ENCODE results near the gene TUSC7.

The TUSC7 gene

DNA sequence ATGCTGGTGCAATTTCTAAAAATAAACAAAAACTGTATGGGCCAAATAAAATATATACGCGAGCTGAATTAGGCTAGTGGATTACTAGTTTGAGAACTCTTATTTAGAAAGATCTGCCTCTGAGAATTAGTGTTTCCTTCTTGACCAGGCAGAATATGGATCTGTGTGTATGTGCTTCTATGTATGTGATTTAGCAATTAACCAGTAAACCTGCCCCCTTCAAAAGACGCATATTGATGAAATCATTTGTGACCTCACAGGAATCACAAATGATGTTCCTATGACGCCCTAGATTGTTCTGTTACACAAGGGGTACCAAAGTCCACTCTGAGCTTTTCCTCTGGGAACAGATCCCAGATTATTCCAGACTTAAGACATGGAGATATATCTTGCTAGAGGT is at the start of gene TUSC7:
TUSC7 (plus strand) TSS at position 301 of the 400 bp plus-strand sequence.
- no peak for ATAC-seq
- no peak for DNase-seq

DNA sequence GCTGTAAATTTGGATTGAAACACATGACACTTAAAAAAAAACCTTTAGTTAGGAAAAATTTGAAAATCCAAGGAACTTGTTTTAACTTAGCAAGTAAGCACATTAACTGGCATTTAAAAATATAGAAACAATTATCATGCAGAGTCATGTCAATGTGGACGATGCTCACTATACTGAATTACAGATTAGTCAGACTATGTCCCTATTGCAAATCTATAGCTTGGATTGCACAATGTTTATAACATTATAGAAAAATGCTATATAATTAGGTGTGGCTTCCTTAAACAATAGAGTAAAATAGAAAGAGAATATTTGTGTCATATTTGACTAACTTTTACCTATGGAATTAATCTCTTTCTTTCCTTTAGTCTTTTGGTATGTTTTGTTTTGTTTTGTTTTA is 48.4 kb upstream of the TUSC7 start:
- no peak for ATAC-seq
- DNase-seq = no peak

- DNase-seq (no peak), ATAC-seq (no peak)
These were observed 46.1 kb upstream of the TUSC7 start for GRCh38 chr3:116663161-116664110.

- DNase-seq (no peak), ATAC-seq (no peak)
These were observed 42.3 kb upstream of the TUSC7 start for GRCh38 chr3:116667324-116667723.

DNA sequence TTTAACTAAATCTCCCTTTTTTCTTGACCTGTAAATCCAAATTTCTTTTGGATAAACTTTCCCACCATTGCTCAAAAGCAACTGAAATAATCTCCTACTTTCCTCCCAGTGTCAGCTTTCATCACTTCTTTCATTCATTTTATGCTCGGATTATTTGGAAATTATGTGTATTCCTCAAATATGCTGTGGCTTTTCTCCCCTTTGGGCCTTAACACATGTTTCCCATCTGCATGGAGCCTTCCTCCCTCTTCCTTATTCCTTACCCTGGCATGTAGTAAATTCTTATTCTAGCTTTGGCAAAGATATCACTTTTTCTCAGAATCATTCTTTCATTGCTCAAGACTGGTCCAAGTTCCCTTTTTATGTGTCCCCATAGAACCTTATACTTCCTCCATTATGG is 41.8 kb upstream of the TUSC7 start:
- no peak for DNase-seq
- no peak for ATAC-seq

- DNase-seq = no peak
- no peak for ATAC-seq
These were observed 40.0 kb upstream of the TUSC7 start for GRCh38 chr3:116669576-116669975.

- no peak for DNase-seq
- no peak for ATAC-seq
These were observed 38.4 kb upstream of the TUSC7 start for GRCh38 chr3:116671151-116671550.

- no peak for DNase-seq
These were observed 30.7 kb upstream of the TUSC7 start for GRCh38 chr3:116678853-116679252.

GRCh38 chr3:116691041-116691440 is 18.5 kb upstream of the TUSC7 start:
- DNase-seq (no peak), ATAC-seq (no peak)

More at GRCh38 chr3:116678853-116679252, 30.7 kb upstream of the TUSC7 start:
- ATAC-seq = no peak

- DNase-seq (no peak), ATAC-seq (no peak)
These were observed 8.5 kb upstream of the TUSC7 start for GRCh38 chr3:116701070-116701469.

DNA sequence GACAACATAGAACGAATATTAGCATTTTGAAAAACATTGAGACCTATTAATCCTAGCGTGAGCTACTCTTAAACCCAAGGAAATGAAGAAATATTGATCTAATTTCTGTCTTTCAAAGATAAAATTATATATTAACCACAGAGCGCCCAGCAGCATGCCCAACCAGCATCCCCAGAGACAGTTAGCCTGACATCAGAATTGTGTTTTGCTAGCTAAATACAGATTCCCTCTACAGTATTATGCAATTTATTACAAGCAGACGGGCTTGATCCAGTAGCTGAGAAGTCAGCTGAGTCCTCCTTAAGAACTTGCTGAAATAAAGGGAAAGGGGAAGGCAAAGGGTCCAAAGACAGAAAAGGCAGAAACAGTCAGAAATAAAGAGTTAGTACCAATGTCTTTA is 7.2 kb upstream of the TUSC7 start:
- ATAC-seq (no peak), DNase-seq (no peak)

DNA sequence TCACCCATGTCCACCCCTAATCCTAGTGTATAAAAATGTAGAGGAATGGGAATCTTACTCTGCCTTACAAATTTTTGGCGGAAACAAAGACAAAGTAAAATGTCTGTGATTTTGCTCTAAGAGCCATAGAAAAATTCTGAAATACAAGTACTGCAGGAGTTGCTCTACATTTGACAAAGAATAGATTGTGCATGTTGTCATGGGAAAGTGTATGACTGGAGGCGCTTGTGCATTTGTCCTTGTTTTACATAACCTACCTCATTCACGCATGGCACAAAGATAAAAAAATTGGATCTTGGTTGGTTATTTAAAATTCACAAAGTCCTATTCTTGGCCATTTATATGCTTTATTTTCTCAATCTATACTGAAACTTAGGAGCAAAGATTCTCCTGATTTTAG is 2.0 kb upstream of the TUSC7 start:
- no peak for DNase-seq
- ATAC-seq = no peak

GRCh38 chr3:116716490-116716889 is 6.9 kb downstream of the TUSC7 start:
- ATAC-seq (no peak), DNase-seq (no peak)

DNA sequence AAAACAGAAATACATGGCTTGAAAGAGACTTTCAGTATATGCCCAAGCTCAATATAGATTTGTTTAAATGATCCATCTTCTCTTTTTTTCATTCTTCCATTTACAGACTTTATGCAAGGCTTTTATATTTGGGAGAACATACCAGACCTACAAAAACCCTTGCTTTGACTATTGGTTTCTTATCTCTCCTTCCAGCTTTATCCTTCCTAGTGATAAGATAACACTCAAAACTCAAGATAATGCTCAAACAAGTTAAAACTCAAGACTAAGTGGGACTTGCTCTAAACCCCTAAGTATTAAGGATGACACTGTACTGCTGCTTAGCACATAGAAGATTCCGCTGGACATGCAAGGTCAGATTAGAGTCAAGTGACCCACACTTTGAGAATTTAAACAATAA is 8.0 kb downstream of the TUSC7 start:
- no peak for ATAC-seq

DNA sequence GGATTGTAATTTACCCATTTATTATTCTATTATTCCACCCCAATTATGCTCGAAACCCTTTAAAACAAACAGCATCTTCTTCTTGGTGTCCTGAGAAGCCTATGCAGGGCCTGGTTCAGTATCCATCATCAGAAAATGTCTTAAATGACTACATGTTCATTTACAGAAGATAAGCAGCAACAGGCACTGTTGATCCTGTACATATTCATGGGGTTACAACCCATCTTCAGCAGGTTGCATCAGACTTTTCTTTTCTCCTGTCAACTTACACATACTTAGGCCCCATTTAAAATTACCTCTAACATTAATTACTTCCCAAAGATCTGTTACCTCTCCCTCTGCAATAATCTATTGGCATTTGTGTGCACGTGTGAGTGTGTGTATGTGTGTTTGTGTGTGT is 18.9 kb downstream of the TUSC7 start:
- no peak for ATAC-seq

More for the DNA sequence above, 8.0 kb downstream of the TUSC7 start:
- DNase-seq = no peak

GRCh38 chr3:116734243-116734642 is 24.7 kb downstream of the TUSC7 start:
- no peak for DNase-seq
- ATAC-seq = no peak

More for the DNA sequence above, 18.9 kb downstream of the TUSC7 start:
- no peak for DNase-seq

DNA sequence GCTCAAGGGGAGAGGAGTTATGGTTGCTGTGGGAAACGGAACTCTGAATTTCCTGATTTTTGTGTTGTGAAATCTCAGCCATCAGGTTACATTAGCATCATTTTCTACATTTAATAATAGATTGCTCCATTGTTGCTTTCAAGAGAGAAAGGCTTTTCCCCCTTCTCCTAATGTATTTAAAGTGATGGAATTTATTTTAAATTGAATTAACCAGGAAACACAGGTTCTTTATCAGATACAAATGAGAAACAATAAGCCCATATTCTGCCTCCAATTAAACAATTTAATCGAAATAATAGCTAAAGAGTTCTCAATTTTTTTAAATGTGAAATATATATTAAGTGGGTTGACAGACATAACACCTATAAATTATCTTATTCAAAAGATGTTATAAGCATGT is 30.1 kb downstream of the TUSC7 start:
- ATAC-seq (no peak), DNase-seq (no peak)

DNA sequence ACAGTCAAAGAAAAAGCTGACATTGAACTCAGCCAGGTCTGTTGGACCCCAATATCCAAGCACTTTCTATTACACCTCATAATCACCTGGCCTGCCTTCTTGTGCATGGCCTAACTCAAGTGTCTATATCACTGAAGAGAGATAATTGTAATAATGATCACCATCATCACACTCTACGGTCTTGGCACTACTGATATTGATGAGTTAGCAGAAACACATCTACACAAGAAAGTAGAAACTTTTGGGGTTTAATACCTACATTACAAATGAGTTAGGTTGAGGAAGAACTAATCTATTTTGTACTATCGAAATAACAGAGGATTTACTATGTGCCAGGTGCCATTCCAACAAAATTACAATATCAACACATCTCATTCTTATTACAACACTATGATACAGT is 30.7 kb downstream of the TUSC7 start:
- no peak for ATAC-seq
- DNase-seq = no peak

- ATAC-seq (no peak), DNase-seq (no peak)
These were observed 31.9 kb downstream of the TUSC7 start for GRCh38 chr3:116741467-116741866.

DNA sequence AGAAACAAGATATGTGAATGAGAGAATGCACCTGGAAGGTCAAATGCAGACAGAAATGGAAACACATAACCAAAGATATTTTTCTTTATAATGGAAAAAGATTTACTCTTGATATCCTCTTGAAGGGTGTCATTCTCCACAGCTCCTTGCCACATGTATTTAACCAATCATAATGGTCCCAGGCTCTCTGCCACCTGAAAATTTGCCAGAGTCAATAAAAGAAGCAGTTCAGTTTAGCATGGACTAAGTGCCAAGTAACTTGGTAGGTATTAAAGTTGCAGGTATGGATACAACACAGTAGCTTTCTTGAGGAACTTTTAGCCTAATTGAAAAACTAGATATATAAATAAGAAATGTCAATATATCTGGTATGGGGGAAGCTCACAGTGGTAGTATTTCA is 33.5 kb downstream of the TUSC7 start:
- ATAC-seq (no peak), DNase-seq (no peak)

DNA sequence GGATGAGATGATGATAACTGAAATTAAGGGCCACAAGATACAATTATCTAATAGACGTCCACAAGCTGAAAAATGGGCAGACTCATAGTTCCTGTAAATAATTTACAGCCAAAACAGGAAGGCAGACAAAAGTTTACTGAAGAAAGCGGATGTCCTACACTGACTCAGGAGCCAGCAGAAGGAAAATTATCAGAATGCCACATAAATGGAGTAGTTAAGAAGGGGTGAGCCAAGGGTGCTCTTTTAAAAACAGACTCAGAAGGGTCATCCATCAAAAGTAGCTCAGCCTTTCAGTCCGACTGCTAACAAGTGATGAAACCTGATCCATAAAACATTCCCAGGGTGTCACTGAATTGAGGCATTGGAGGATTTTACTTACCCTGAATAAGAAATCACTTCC is 39.8 kb downstream of the TUSC7 start:
- ATAC-seq = no peak
- no peak for DNase-seq

DNA sequence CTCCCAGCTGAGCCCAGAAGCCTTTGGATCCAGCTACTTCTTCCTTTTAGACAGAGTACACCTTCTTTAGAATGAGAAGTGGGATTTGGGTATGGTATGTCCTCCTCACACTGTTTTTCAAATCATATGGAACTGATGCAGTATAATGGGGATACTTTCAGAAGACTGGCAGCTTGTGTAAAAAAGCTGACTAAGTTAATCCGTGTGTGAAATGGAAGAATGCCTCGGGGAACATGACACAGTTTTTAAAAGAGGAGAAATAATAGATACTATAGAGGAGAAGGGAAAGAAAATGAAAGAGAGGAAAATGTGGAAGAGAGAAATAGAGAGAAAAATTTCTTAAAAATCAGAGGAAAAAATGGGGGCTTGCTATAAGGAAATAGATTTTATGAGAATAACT is 47.7 kb downstream of the TUSC7 start:
- DNase-seq (no peak), ATAC-seq (no peak)

DNA sequence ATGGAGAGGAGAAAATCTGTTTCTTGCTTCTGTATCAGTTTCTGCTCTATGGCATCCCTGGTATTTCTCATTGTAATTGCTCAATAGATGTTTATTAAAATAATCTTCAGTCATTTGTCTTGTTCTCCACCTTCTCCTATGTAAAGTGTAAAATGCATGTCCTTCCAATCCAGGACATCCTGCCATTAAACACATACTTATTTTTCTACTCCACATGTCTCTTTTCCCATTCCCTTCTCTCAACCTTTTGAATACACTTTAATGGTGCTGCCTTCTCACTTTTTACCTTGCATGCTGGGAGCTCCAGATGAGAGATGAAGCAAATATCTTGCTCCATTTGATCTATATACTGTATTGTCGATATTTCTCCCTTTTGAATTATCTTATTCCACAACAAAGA is 49.7 kb downstream of the TUSC7 start:
- DNase-seq (no peak), ATAC-seq (no peak)

Measured in stimulated activated naive CD8-positive, alpha-beta T cell treated with anti-CD3 and anti-CD28 coated beads, Interleukin-15, Interleukin-2, amounts not matched to agents 100 U/mL and 50 U/mL, for 24 hours (primary cell).